Upper lobe of left lung (tissue), 4 donors: Measurements from ENCODE around the gene STMND1.

Source experiments
- EP300 ChIP-seq, 4 donors: sonication (generic); formaldehyde crosslinking; IDR thresholded peaks; one replicate each; pipeline ENCODE4 v1.5.1; 2017; ENCODE audit warnings: antibody characterized with exemption in 4 of 4, control low read depth in 2 of 4
- POLR2A ChIP-seq, 4 donors: fragments of 450-650 bp; IDR thresholded peaks; one replicate each; pipeline ENCODE4 v1.5.1; 2016 to 2017; ENCODE audit warnings: antibody characterized with exemption in 4 of 4, mild to moderate bottlenecking in 2 of 4
- TF ChIP-seq, protein P1 (sequence below), 6 experiments: fragments of 450-650 bp in 4 of 6; fragments of 200-600 bp in 2 of 6; sonication (generic) in 2 of 6; IDR thresholded peaks; one replicate each; pipeline ENCODE4 v1.5.1; 2016 to 2019; ENCODE audit warnings: antibody characterized with exemption in 6 of 6

DNA sequence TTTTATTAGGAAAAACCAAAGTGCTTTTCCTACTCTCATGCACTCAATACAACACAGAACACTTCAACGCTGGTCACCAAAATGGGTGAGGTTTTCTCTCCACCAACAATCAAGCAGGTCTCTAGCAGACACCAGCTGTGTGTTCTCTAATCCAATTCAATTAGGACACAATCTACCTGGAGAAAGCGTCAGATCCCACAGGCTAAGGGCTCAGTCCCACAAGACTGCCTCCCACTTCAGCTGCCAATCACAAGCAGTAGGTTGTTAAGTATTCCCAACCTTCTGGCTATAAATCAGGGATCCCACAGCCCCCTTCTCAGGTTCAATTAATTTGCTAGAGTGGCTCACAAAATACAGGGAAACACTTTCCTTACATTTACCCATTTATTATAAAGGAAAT is 47.7 kb downstream of the STMND1 start:
- TF ChIP-seq POLR2A (IDR thresholded peaks at IDR 0.05) (no peak), EP300 (IDR thresholded peaks at IDR 0.05) (no peak)
- TF ChIP-seq, protein P1, sequence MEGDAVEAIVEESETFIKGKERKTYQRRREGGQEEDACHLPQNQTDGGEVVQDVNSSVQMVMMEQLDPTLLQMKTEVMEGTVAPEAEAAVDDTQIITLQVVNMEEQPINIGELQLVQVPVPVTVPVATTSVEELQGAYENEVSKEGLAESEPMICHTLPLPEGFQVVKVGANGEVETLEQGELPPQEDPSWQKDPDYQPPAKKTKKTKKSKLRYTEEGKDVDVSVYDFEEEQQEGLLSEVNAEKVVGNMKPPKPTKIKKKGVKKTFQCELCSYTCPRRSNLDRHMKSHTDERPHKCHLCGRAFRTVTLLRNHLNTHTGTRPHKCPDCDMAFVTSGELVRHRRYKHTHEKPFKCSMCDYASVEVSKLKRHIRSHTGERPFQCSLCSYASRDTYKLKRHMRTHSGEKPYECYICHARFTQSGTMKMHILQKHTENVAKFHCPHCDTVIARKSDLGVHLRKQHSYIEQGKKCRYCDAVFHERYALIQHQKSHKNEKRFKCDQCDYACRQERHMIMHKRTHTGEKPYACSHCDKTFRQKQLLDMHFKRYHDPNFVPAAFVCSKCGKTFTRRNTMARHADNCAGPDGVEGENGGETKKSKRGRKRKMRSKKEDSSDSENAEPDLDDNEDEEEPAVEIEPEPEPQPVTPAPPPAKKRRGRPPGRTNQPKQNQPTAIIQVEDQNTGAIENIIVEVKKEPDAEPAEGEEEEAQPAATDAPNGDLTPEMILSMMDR (IDR thresholded peaks at IDR 0.05), result no peak
